Mesenchymal stem cell (in vitro differentiated cells and primary cell): ENCODE results near the gene SLC20A1.

Source experiments
- DNase-seq: peaks from one replicate; pipeline ENCODE4 v3.0.0-alpha.2; 2013
- H2AFZ ChIP-seq: one replicate; pipeline ENCODE4 v1.6.1; 2013; ENCODE audit warnings: low read depth, mild to moderate bottlenecking, control low read depth, inconsistent platforms, low read length, moderate library complexity
- H2AK5ac ChIP-seq: 2 replicates; pipeline ENCODE4 v1.6.1; 2013; ENCODE audit warnings: low read length, moderate library complexity, mild to moderate bottlenecking, inconsistent platforms; ENCODE audit not compliant: severe bottlenecking
- H2BK120ac ChIP-seq: one replicate; pipeline ENCODE4 v1.6.1; 2013; ENCODE audit warnings: low read depth, mild to moderate bottlenecking, inconsistent platforms, low read length, moderate library complexity
- H2BK12ac ChIP-seq, 2 experiments: one replicate each; pipeline ENCODE4 v1.6.1; 2013; ENCODE audit warnings: inconsistent platforms in 2 of 2, low read length in 2 of 2, mild to moderate bottlenecking in 2 of 2, moderate library complexity in 2 of 2, control low read depth in 1 of 2
- H2BK15ac ChIP-seq: one replicate; pipeline ENCODE4 v1.6.1; 2013; ENCODE audit warnings: mild to moderate bottlenecking, low read depth, inconsistent platforms; ENCODE audit not compliant: poor library complexity, severe bottlenecking
- H2BK5ac ChIP-seq: 2 replicates; pipeline ENCODE4 v1.6.1; 2013; ENCODE audit warnings: low read depth, mild to moderate bottlenecking, low read length, control low read depth, inconsistent platforms; ENCODE audit not compliant: poor library complexity, severe bottlenecking
- H3K14ac ChIP-seq, 2 experiments: one replicate each; pipeline ENCODE4 v1.6.1; 2013; ENCODE audit warnings: inconsistent platforms in 2 of 2, low read length in 2 of 2, control low read depth in 1 of 2, mild to moderate bottlenecking in 1 of 2, moderate library complexity in 1 of 2
- H3K18ac ChIP-seq, 2 experiments: one replicate each; pipeline ENCODE4 v1.6.1; 2013; ENCODE audit warnings: inconsistent platforms in 2 of 2, low read length in 2 of 2, control low read depth in 1 of 2, low read depth in 1 of 2, mild to moderate bottlenecking in 1 of 2
- H3K23ac ChIP-seq, 2 experiments: one replicate each; pipeline ENCODE4 v1.6.1; 2013; ENCODE audit warnings: inconsistent platforms in 2 of 2, low read length in 2 of 2, mild to moderate bottlenecking in 2 of 2, moderate library complexity in 2 of 2, control low read depth in 1 of 2
- H3K27ac ChIP-seq: 2 replicates; pipeline ENCODE4 v1.5.1; 2013; ENCODE audit warnings: mild to moderate bottlenecking, moderate library complexity, low read length, control low read depth, inconsistent platforms; ENCODE audit not compliant: poor library complexity, severe bottlenecking
- H3K27me3 ChIP-seq, 2 experiments: 2 replicates each; pipeline versions ENCODE4 v1.6.1 to v1.7.0; 2013; ENCODE audit warnings: low read length in 2 of 2, mild to moderate bottlenecking in 2 of 2, moderate library complexity in 2 of 2, control low read depth in 1 of 2, inconsistent platforms in 1 of 2; ENCODE audit not compliant: control insufficient read depth in 1 of 2, insufficient read depth in 1 of 2
- H3K36me3 ChIP-seq, 2 experiments: 2 replicates each; pipeline versions ENCODE4 v1.6.1 to v1.7.0; 2013; ENCODE audit warnings: low read length in 2 of 2, control low read depth in 1 of 2, inconsistent platforms in 1 of 2, low read depth in 1 of 2, mild to moderate bottlenecking in 1 of 2; ENCODE audit not compliant: insufficient read depth in 2 of 2, control insufficient read depth in 1 of 2
- H3K4ac ChIP-seq, 2 experiments: one replicate each; pipeline ENCODE4 v1.6.1; 2013; ENCODE audit warnings: inconsistent platforms in 2 of 2, low read length in 2 of 2, mild to moderate bottlenecking in 2 of 2, moderate library complexity in 2 of 2, control low read depth in 1 of 2, low read depth in 1 of 2
- H3K4me1 ChIP-seq: 2 replicates; pipeline ENCODE4 v1.6.1; 2013; ENCODE audit warnings: low read depth, low read length, control low read depth; ENCODE audit not compliant: control insufficient read depth, insufficient read depth
- H3K4me2 ChIP-seq: 2 replicates; pipeline ENCODE4 v1.6.1; 2013; ENCODE audit warnings: low read length, mild to moderate bottlenecking, inconsistent platforms; ENCODE audit not compliant: poor library complexity, severe bottlenecking
- H3K4me3 ChIP-seq, 2 experiments: 2 replicates each; pipeline versions ENCODE4 v1.5.1 to v1.7.0; 2013; ENCODE audit warnings: low read length in 2 of 2, mild to moderate bottlenecking in 2 of 2, control low read depth in 1 of 2, low read depth in 1 of 2; ENCODE audit not compliant: insufficient read depth in 1 of 2
- H3K79me1 ChIP-seq: replicated peaks from 2 replicates; pipeline ENCODE4 v1.6.1; 2013; ENCODE audit warnings: mild to moderate bottlenecking, control low read depth, low read length, inconsistent platforms; ENCODE audit not compliant: poor library complexity, severe bottlenecking
- H3K9ac ChIP-seq: 2 replicates; pipeline ENCODE4 v1.7.0; 2013; ENCODE audit warnings: mild to moderate bottlenecking, low read length, moderate library complexity
- H3K9me3 ChIP-seq: 2 replicates; pipeline ENCODE4 v1.7.0; 2013; ENCODE audit warnings: mild to moderate bottlenecking, low read length; ENCODE audit not compliant: control insufficient read depth
- H4K8ac ChIP-seq: one replicate; pipeline ENCODE4 v1.6.1; 2013; ENCODE audit warnings: inconsistent platforms, mild to moderate bottlenecking, low read length, moderate library complexity
- H4K91ac ChIP-seq: one replicate; pipeline ENCODE4 v1.6.1; 2013; ENCODE audit warnings: mild to moderate bottlenecking, low read length, inconsistent platforms
- WGBS: methylation state at CpG from one replicate; pipeline ENCODE4 v1.1.7; 2013; ENCODE audit warnings: mixed read lengths; 5-methylcytosine and 5-hydroxymethylcytosine counted together

The SLC20A1 gene

GRCh38 chr2:112686348-112687217 is 40.8 kb downstream of the SLC20A1 start:
- 94% methylated on average over 14 of the region's 15 CpGs for WGBS
- Histone ChIP-seq H3K36me3 (no peaks in the 10 kb centered on the region), H2AFZ (no peak overlapping the region), H2BK120ac (no peak overlapping the region), H3K27ac (no peak overlapping the region), H2BK15ac (no peak overlapping the region), H3K23ac (no peak overlapping the region), H3K4me1 (no peaks in the 10 kb centered on the region), H3K4me3 (no peak overlapping the region), H4K91ac (no peak overlapping the region), H3K14ac (no peak overlapping the region), H3K4me2 (no peak overlapping the region), H4K8ac (no peak overlapping the region), H3K18ac (no peak overlapping the region), H3K27me3 (no peaks in the 10 kb centered on the region), H3K79me1 (no peaks in the 10 kb centered on the region), H2AK5ac (no peak overlapping the region), H2BK12ac (no peak overlapping the region), H3K9me3 (no peaks in the 10 kb centered on the region), H3K4ac (no peak overlapping the region), H3K9ac (no peak overlapping the region), H2BK5ac (no peak overlapping the region)
- no peak for DNase-seq

- H3K4me1 ChIP-seq: peaks cover 6% of the 10 kb centered on the region
- no peak overlapping the region for H4K91ac ChIP-seq
Measured at GRCh38 chr2:112687522-112687921, 41.8 kb downstream of the SLC20A1 start.

GRCh38 chr2:112688086-112688880 is 42.5 kb downstream of the SLC20A1 start:
- Histone ChIP-seq H4K91ac (no peak overlapping the region), H3K4me3 (no peak overlapping the region), H3K23ac (no peak overlapping the region), H2AK5ac (no peak overlapping the region), H2BK12ac (peak overlapping the region in 1 of 2 experiments; percentile 18), H3K27ac (no peak overlapping the region), H3K9me3 (no peaks in the 10 kb centered on the region), H3K36me3 (no peaks in the 10 kb centered on the region), H2BK5ac (no peak overlapping the region), H4K8ac (peak overlapping the region; percentile 33), H3K4ac (no peak overlapping the region), H3K27me3 (no peaks in the 10 kb centered on the region), H3K18ac (no peak overlapping the region), H3K4me2 (no peak overlapping the region), H2BK15ac (no peak overlapping the region), H3K14ac (no peak overlapping the region), H2AFZ (no peak overlapping the region), H3K79me1 (no peaks in the 10 kb centered on the region), H3K9ac (no peak overlapping the region), H3K4me1 (peaks cover 13% of the 10 kb centered on the region), H2BK120ac (no peak overlapping the region)
- peak; percentile 38 for DNase-seq
- WGBS: 89% methylated on average over 14 of the region's 14 CpGs

More at GRCh38 chr2:112687522-112687921, 41.8 kb downstream of the SLC20A1 start:
- Histone ChIP-seq H3K18ac (no peak overlapping the region), H3K27me3 (no peaks in the 10 kb centered on the region), H3K79me1 (no peaks in the 10 kb centered on the region), H3K4me2 (no peak overlapping the region), H2BK120ac (no peak overlapping the region), H3K36me3 (no peaks in the 10 kb centered on the region), H2BK12ac (no peak overlapping the region), H3K23ac (no peak overlapping the region), H2BK15ac (no peak overlapping the region), H2AFZ (no peak overlapping the region), H3K14ac (no peak overlapping the region), H4K8ac (no peak overlapping the region), H3K9me3 (no peaks in the 10 kb centered on the region), H3K4me3 (no peak overlapping the region), H3K4ac (no peak overlapping the region), H3K27ac (no peak overlapping the region), H3K9ac (no peak overlapping the region), H2BK5ac (no peak overlapping the region), H2AK5ac (no peak overlapping the region)
- no peak for DNase-seq
- WGBS: 92% methylated on average over 5 of the region's 6 CpGs

- no peak overlapping the region for H3K23ac ChIP-seq
- WGBS: 75% methylated on average over 9 of the region's 9 CpGs
Measured at GRCh38 chr2:112690853-112691401, 45.2 kb downstream of the SLC20A1 start.

More at GRCh38 chr2:112690853-112691401, 45.2 kb downstream of the SLC20A1 start:
- Histone ChIP-seq H3K4me2 (no peak overlapping the region), H3K14ac (no peak overlapping the region), H3K27ac (no peak overlapping the region), H2BK120ac (no peak overlapping the region), H3K9ac (peak overlapping the region; percentile 82), H3K9me3 (no peaks in the 10 kb centered on the region), H4K91ac (no peak overlapping the region), H2BK5ac (no peak overlapping the region), H2BK15ac (no peak overlapping the region), H3K36me3 (no peaks in the 10 kb centered on the region), H3K27me3 (no peaks in the 10 kb centered on the region), H3K4me1 (peaks cover 13% of the 10 kb centered on the region), H3K18ac (peak overlapping the region; percentile 38 to 42), H2AK5ac (peak overlapping the region; percentile 19), H3K79me1 (no peaks in the 10 kb centered on the region), H3K4me3 (no peak overlapping the region), H2AFZ (peak overlapping the region; percentile 54), H3K4ac (peak overlapping the region in 1 of 2 experiments; percentile 73), H2BK12ac (peak overlapping the region; percentile 15 to 69), H4K8ac (peak overlapping the region; percentile 10)
- peak; percentile 68 for DNase-seq
